ENCODE data around the gene DAW1. TPM values are rescaled to one million over a fixed set of nuclear protein-coding genes. Genes with fewer than 3 reads are reported as not detected.

Gene DAW1
- total RNA-seq, 2 experiments from 2014 or later = not detected

GRCh38 chr2:227848146-227848545 is 23.3 kb upstream of the DAW1 start:
- Mint-ChIP-seq H3K36me3 (no peaks in the 10 kb centered on the region), H3K27ac (peak overlapping the region; percentile 69)

GRCh38 chr2:227848586-227848985 is 22.8 kb upstream of the DAW1 start:
- Mint-ChIP-seq H3K4me3 (peak overlapping the region; percentile 51), H3K36me3 (no peaks in the 10 kb centered on the region), H3K27ac (peak overlapping the region; percentile 69), H3K9me3 (ENCODE audit: low read depth) (no peaks in the 10 kb centered on the region), H3K27me3 (peaks cover 3% of the 10 kb centered on the region), H3K4me1 (peaks cover 3% of the 10 kb centered on the region)
- DNase-seq = no peak
- CTCF ChIA-PET = no interaction called here
- peak; percentile 60 for ATAC-seq

More at GRCh38 chr2:227848146-227848545, 23.3 kb upstream of the DAW1 start:
- CTCF ChIA-PET = no interaction called here
- ATAC-seq (no peak), DNase-seq (no peak)
- no peaks in the 10 kb centered on the region for H3K9me3 Mint-ChIP-seq (ENCODE audit: low read depth)
- H3K4me1 Mint-ChIP-seq = peaks cover 3% of the 10 kb centered on the region
- H3K27me3 Mint-ChIP-seq = peaks cover 3% of the 10 kb centered on the region
- H3K4me3 Mint-ChIP-seq = peak overlapping the region; percentile 51

- no peak for DNase-seq
- peaks cover 3% of the 10 kb centered on the region for H3K4me1 Mint-ChIP-seq
- H3K9me3 Mint-ChIP-seq (ENCODE audit: low read depth) = no peaks in the 10 kb centered on the region
- ATAC-seq = no peak
- no peak overlapping the region for H3K4me3 Mint-ChIP-seq
- peaks cover 3% of the 10 kb centered on the region for H3K27me3 Mint-ChIP-seq
- no peaks in the 10 kb centered on the region for H3K36me3 Mint-ChIP-seq
- CTCF ChIA-PET = no interaction called here
- no peak overlapping the region for H3K27ac Mint-ChIP-seq
Measured at GRCh38 chr2:227849906-227850305, 21.5 kb upstream of the DAW1 start.

- Mint-ChIP-seq H3K36me3 (no peaks in the 10 kb centered on the region), H3K27ac (no peak overlapping the region), H3K4me1 (no peaks in the 10 kb centered on the region), H3K4me3 (no peak overlapping the region), H3K9me3 (ENCODE audit: low read depth) (no peaks in the 10 kb centered on the region), H3K27me3 (peaks cover 3% of the 10 kb centered on the region)
- DNase-seq (no peak), ATAC-seq (no peak)
- CTCF ChIA-PET = no interaction called here
Measured at GRCh38 chr2:227853204-227853629, 18.2 kb upstream of the DAW1 start.

- no peaks in the 10 kb centered on the region for H3K9me3 Mint-ChIP-seq (ENCODE audit: low read depth)
- CTCF ChIA-PET = no interaction called here
- DNase-seq = no peak
- H3K4me3 Mint-ChIP-seq = no peak overlapping the region
- H3K27ac Mint-ChIP-seq = no peak overlapping the region
- no peaks in the 10 kb centered on the region for H3K36me3 Mint-ChIP-seq
- no peaks in the 10 kb centered on the region for H3K4me1 Mint-ChIP-seq
- ATAC-seq = no peak
- peaks cover 3% of the 10 kb centered on the region for H3K27me3 Mint-ChIP-seq
Measured at GRCh38 chr2:227853765-227854271, 17.6 kb upstream of the DAW1 start.

GRCh38 chr2:227855440-227855839 is 16.0 kb upstream of the DAW1 start:
- Mint-ChIP-seq H3K27ac (no peak overlapping the region), H3K4me1 (no peaks in the 10 kb centered on the region), H3K36me3 (no peaks in the 10 kb centered on the region), H3K4me3 (no peak overlapping the region), H3K9me3 (ENCODE audit: low read depth) (no peaks in the 10 kb centered on the region), H3K27me3 (peaks cover 3% of the 10 kb centered on the region)
- ATAC-seq = no peak
- DNase-seq = no peak
- CTCF ChIA-PET = no interaction called here

GRCh38 chr2:227856697-227857096 is 14.7 kb upstream of the DAW1 start:
- CTCF ChIA-PET = no interaction called here
- DNase-seq = no peak
- ATAC-seq = no peak
- H3K27me3 Mint-ChIP-seq = no peaks in the 10 kb centered on the region
- no peak overlapping the region for H3K4me3 Mint-ChIP-seq
- H3K27ac Mint-ChIP-seq = no peak overlapping the region
- H3K4me1 Mint-ChIP-seq = no peaks in the 10 kb centered on the region
- H3K9me3 Mint-ChIP-seq (ENCODE audit: low read depth) = no peaks in the 10 kb centered on the region
- H3K36me3 Mint-ChIP-seq = no peaks in the 10 kb centered on the region

GRCh38 chr2:227860221-227860641 is 11.2 kb upstream of the DAW1 start:
- DNase-seq = no peak
- no peak for ATAC-seq
- Mint-ChIP-seq H3K4me1 (no peaks in the 10 kb centered on the region), H3K27me3 (no peaks in the 10 kb centered on the region), H3K9me3 (ENCODE audit: low read depth) (no peaks in the 10 kb centered on the region), H3K4me3 (no peak overlapping the region), H3K27ac (no peak overlapping the region), H3K36me3 (no peaks in the 10 kb centered on the region)
- CTCF ChIA-PET = interaction anchor here (2.0 kb wide), 1 partner anchor 202 kb away, joined by 5 read pairs; no protein-coding TSS in a partner anchor

- Mint-ChIP-seq H3K27ac (no peak overlapping the region), H3K9me3 (ENCODE audit: low read depth) (no peaks in the 10 kb centered on the region), H3K27me3 (no peaks in the 10 kb centered on the region), H3K4me1 (no peaks in the 10 kb centered on the region), H3K4me3 (no peak overlapping the region), H3K36me3 (no peaks in the 10 kb centered on the region)
- no peak for ATAC-seq
- no peak for DNase-seq
- CTCF ChIA-PET = interaction anchor here (0.9 to 2.0 kb wide), 2 partner anchors 89 to 203 kb away, joined by 3 to 5 read pairs; no protein-coding TSS in a partner anchor
Measured at GRCh38 chr2:227861011-227861410, 10.4 kb upstream of the DAW1 start.

GRCh38 chr2:227862227-227862740 is 9.1 kb upstream of the DAW1 start:
- DNase-seq (no peak), ATAC-seq (no peak)
- Mint-ChIP-seq H3K27ac (no peak overlapping the region), H3K4me3 (no peak overlapping the region), H3K4me1 (no peaks in the 10 kb centered on the region), H3K9me3 (ENCODE audit: low read depth) (no peaks in the 10 kb centered on the region), H3K27me3 (no peaks in the 10 kb centered on the region), H3K36me3 (no peaks in the 10 kb centered on the region)
- CTCF ChIA-PET = interaction anchor here (1.0 to 2.2 kb wide), 7 partner anchors 9 to 204 kb away, joined by 3 to 15 read pairs (median 4); partner anchors contain the start of gene DAW1

- H3K27me3 Mint-ChIP-seq = no peaks in the 10 kb centered on the region
Measured at GRCh38 chr2:227862741-227863588, 8.5 kb upstream of the DAW1 start.

GRCh38 chr2:227864161-227864756 is 7.2 kb upstream of the DAW1 start:
- H3K4me3 Mint-ChIP-seq = no peak overlapping the region
- no peak for ATAC-seq
- no peak overlapping the region for H3K27ac Mint-ChIP-seq
- no peaks in the 10 kb centered on the region for H3K36me3 Mint-ChIP-seq
- DNase-seq = no peak
- no peaks in the 10 kb centered on the region for H3K4me1 Mint-ChIP-seq
- H3K27me3 Mint-ChIP-seq = peaks cover 3% of the 10 kb centered on the region
- CTCF ChIA-PET = no interaction called here
- no peaks in the 10 kb centered on the region for H3K9me3 Mint-ChIP-seq (ENCODE audit: low read depth)

More at GRCh38 chr2:227862741-227863588, 8.5 kb upstream of the DAW1 start:
- Mint-ChIP-seq H3K4me1 (no peaks in the 10 kb centered on the region), H3K9me3 (ENCODE audit: low read depth) (no peaks in the 10 kb centered on the region), H3K4me3 (no peak overlapping the region), H3K27ac (no peak overlapping the region), H3K36me3 (no peaks in the 10 kb centered on the region)
- CTCF ChIA-PET = interaction anchor here (1.0 to 2.2 kb wide), 6 partner anchors 8 to 204 kb away, joined by 3 to 15 read pairs (median 4); partner anchors contain the start of gene DAW1
- DNase-seq = no peak
- no peak for ATAC-seq

GRCh38 chr2:227865291-227865690 is 6.1 kb upstream of the DAW1 start:
- Mint-ChIP-seq H3K27me3 (peaks cover 10% of the 10 kb centered on the region), H3K4me1 (no peaks in the 10 kb centered on the region), H3K36me3 (no peaks in the 10 kb centered on the region), H3K4me3 (no peak overlapping the region), H3K27ac (no peak overlapping the region), H3K9me3 (ENCODE audit: low read depth) (no peaks in the 10 kb centered on the region)
- ATAC-seq (no peak), DNase-seq (no peak)
- CTCF ChIA-PET = no interaction called here

All from activated CD8-positive, alpha-beta memory T cell treated with anti-CD3 and anti-CD28 coated beads, Interleukin-2, amount 10 ng/mL, durations not matched to agents 7 days and 5 days (primary cell).